ENCODE data around the gene S100P.

The S100P gene

GRCh38 chr4:6706173-6706572 is 12.5 kb downstream of the S100P start:
- no peaks in the 10 kb centered on the region; the same call in 1 of the 2 replicates for H3K79me2 ChIP-seq (ENCODE audit: insufficient read depth, low read length)

GRCh38 chr4:6709230-6710114 is 15.8 kb downstream of the S100P start, which contains the start of gene MRFAP1L1:
MRFAP1L1 (minus strand) TSS chr4:6709865; CDS start chr4:6709629, 236 bp downstream.
- Histone ChIP-seq H3K36me3 (ENCODE audit: insufficient read depth, low read length) (peaks cover 28% of the 10 kb centered on the region), H4K20me1 (ENCODE audit: insufficient read depth, low read length) (no peaks in the 10 kb centered on the region), H2AFZ (ENCODE audit: low read length) (0 out of 2 replicates have a peak within 1 kb of the TSS, but pooled peaks have one; percentile 55), H3K4me3 (ENCODE audit: low read depth, low read length, poor library complexity, severe bottlenecking) (peak within 1 kb of the TSS; percentile 80), H3K4me1 (ENCODE audit: insufficient read depth, low read length, severe bottlenecking) (peaks cover 17% of the 10 kb centered on the region), H3K4me2 (ENCODE audit: low read length) (peak within 1 kb of the TSS; percentile 74), H3K27ac (ENCODE audit: low read depth, low read length, poor library complexity, severe bottlenecking) (peak within 1 kb of the TSS; percentile 73), H3K9me2 (ENCODE audit: low read depth, low read length) (no peaks in the 10 kb centered on the region), H3K79me2 (ENCODE audit: insufficient read depth, low read length) (no peaks in the 10 kb centered on the region; the same call in 1 of the 2 replicates), H3F3A (ENCODE audit: insufficient read depth, low read length) (no peaks in the 10 kb centered on the region), H3K9me3 (ENCODE audit: low read length) (peaks cover 10% of the 10 kb centered on the region; the same call in 1 of the 2 replicates), H3K27me3 (ENCODE audit: insufficient read depth, low read length) (no peaks in the 10 kb centered on the region), H3K9ac (ENCODE audit: low read length) (peak within 1 kb of the TSS; percentile 67)
- no peak for TF ChIP-seq CTCF (IDR thresholded peaks at IDR 0.05; ENCODE audit: low read length)
- no peak for TF ChIP-seq EZH2 (IDR thresholded peaks at IDR 0.05; ENCODE audit: borderline replicate concordance, low read length)

More at GRCh38 chr4:6706173-6706572, 12.5 kb downstream of the S100P start:
- Histone ChIP-seq H3K36me3 (ENCODE audit: insufficient read depth, low read length) (peaks cover 28% of the 10 kb centered on the region), H2AFZ (ENCODE audit: low read length) (no peak overlapping the region), H3K27me3 (ENCODE audit: insufficient read depth, low read length) (no peaks in the 10 kb centered on the region), H3K9ac (ENCODE audit: low read length) (no peak overlapping the region), H3F3A (ENCODE audit: insufficient read depth, low read length) (no peaks in the 10 kb centered on the region), H3K4me2 (ENCODE audit: low read length) (no peak overlapping the region), H3K4me3 (ENCODE audit: low read depth, low read length, poor library complexity, severe bottlenecking) (no peak overlapping the region), H3K9me3 (ENCODE audit: low read length) (peaks cover 8% of the 10 kb centered on the region; the same call in 1 of the 2 replicates), H3K4me1 (ENCODE audit: insufficient read depth, low read length, severe bottlenecking) (peaks cover 17% of the 10 kb centered on the region), H3K27ac (ENCODE audit: low read depth, low read length, poor library complexity, severe bottlenecking) (no peak overlapping the region), H3K9me2 (ENCODE audit: low read depth, low read length) (no peaks in the 10 kb centered on the region), H4K20me1 (ENCODE audit: insufficient read depth, low read length) (no peaks in the 10 kb centered on the region)
- TF ChIP-seq EZH2 (IDR thresholded peaks at IDR 0.05; ENCODE audit: borderline replicate concordance, low read length), result no peak
- no peak for TF ChIP-seq CTCF (IDR thresholded peaks at IDR 0.05; ENCODE audit: low read length)

- H4K20me1 ChIP-seq (ENCODE audit: insufficient read depth, low read length), result no peaks in the 10 kb centered on the region
- peak overlapping the region; percentile 80 for H3K4me3 ChIP-seq (ENCODE audit: low read depth, low read length, poor library complexity, severe bottlenecking)
- peaks cover 17% of the 10 kb centered on the region for H3K4me1 ChIP-seq (ENCODE audit: insufficient read depth, low read length, severe bottlenecking)
- no peaks in the 10 kb centered on the region for H3K27me3 ChIP-seq (ENCODE audit: insufficient read depth, low read length)
- no peak overlapping the region for H3K27ac ChIP-seq (ENCODE audit: low read depth, low read length, poor library complexity, severe bottlenecking)
- H3K9me2 ChIP-seq (ENCODE audit: low read depth, low read length), result no peaks in the 10 kb centered on the region
- H3K9ac ChIP-seq (ENCODE audit: low read length), result peak overlapping the region; percentile 43; the same call in 1 of the 2 replicates
- H3F3A ChIP-seq (ENCODE audit: insufficient read depth, low read length), result no peaks in the 10 kb centered on the region
- H3K79me2 ChIP-seq (ENCODE audit: insufficient read depth, low read length), result no peaks in the 10 kb centered on the region; the same call in 1 of the 2 replicates
- peaks cover 28% of the 10 kb centered on the region for H3K36me3 ChIP-seq (ENCODE audit: insufficient read depth, low read length)
- 0 out of 2 replicates have a peak overlapping the region, but pooled peaks have one; percentile 55 for H2AFZ ChIP-seq (ENCODE audit: low read length)
- TF ChIP-seq CTCF (IDR thresholded peaks at IDR 0.05; ENCODE audit: low read length) (no peak), EZH2 (IDR thresholded peaks at IDR 0.05; ENCODE audit: borderline replicate concordance, low read length) (no peak)
- H3K9me3 ChIP-seq (ENCODE audit: low read length), result peaks cover 10% of the 10 kb centered on the region; the same call in 1 of the 2 replicates
- peak overlapping the region; percentile 74 for H3K4me2 ChIP-seq (ENCODE audit: low read length)
These were observed 16.6 kb downstream of the S100P start for GRCh38 chr4:6710282-6710681.

All from OCI-LY1 (cell line).